Keratinocyte (primary cell): ENCODE results near the gene ARID1B. TPM values are rescaled to one million over a fixed set of nuclear protein-coding genes. Genes with fewer than 3 reads are reported as not detected.

Experiments
- DNase-seq: peaks from one replicate; pipeline ENCODE4 v3.0.0-alpha.2; 2011; ENCODE audit warnings: low read depth, missing footprints, low spot score
- FAIRE-seq: peaks from 2 replicates; lab custom pipeline; 2011; peaks lifted over from hg19 to GRCh38; lab: Jason Lieb, UNC
- H2AFZ ChIP-seq: 2 replicates; pipeline ENCODE4 v1.6.0; 2012; ENCODE audit warnings: low read length, control low read depth, inconsistent platforms; ENCODE audit not compliant: control insufficient read depth
- H3K27ac ChIP-seq: 2 replicates; pipeline ENCODE4 v1.5.1; 2011; ENCODE audit warnings: low read length; ENCODE audit not compliant: control insufficient read depth, insufficient read depth
- H3K27me3 ChIP-seq: 3 replicates; pipeline ENCODE4 v1.6.0; 2011; ENCODE audit warnings: low read length; ENCODE audit not compliant: control insufficient read depth, insufficient read depth; ENCODE audit errors: extremely low read depth
- H3K36me3 ChIP-seq, 2 experiments: 2 replicates in 1 of 2; 3 replicates in 1 of 2; pipeline ENCODE4 v1.5.1; 2011; ENCODE audit warnings: low read length in 2 of 2, mild to moderate bottlenecking in 1 of 2; ENCODE audit not compliant: control insufficient read depth in 2 of 2, insufficient read depth in 2 of 2; ENCODE audit errors: extremely low read depth in 1 of 2
- H3K4me1 ChIP-seq: 3 replicates; pipeline ENCODE4 v1.5.1; 2011; ENCODE audit warnings: low read length; ENCODE audit not compliant: control insufficient read depth, insufficient read depth; ENCODE audit errors: extremely low read depth
- H3K4me2 ChIP-seq: 3 replicates; pipeline ENCODE4 v1.6.0; 2011; ENCODE audit warnings: low read depth, low read length; ENCODE audit not compliant: control insufficient read depth, insufficient read depth; ENCODE audit errors: extremely low read depth
- H3K4me3 ChIP-seq, 3 experiments: fragments of 200-600 bp in 1 of 3; sonication (generic) in 1 of 3; 2 replicates in 2 of 3; 3 replicates in 1 of 3; pipeline ENCODE4 v1.5.1; 2011 to 2016; ENCODE audit warnings: low read length in 3 of 3, mild to moderate bottlenecking in 3 of 3, control low read depth in 2 of 3, inconsistent platforms in 1 of 3, low read depth in 1 of 3, mixed read lengths in 1 of 3, mixed run types in 1 of 3, moderate library complexity in 1 of 3; ENCODE audit not compliant: control insufficient read depth in 2 of 3, insufficient read depth in 2 of 3; ENCODE audit errors: extremely low read depth in 1 of 3
- H3K79me2 ChIP-seq: 2 replicates; pipeline ENCODE4 v1.6.0; 2012; ENCODE audit warnings: low read length; ENCODE audit not compliant: control insufficient read depth, insufficient read depth
- H3K9ac ChIP-seq: 3 replicates; pipeline ENCODE4 v1.6.0; 2011; ENCODE audit warnings: low read length; ENCODE audit not compliant: control insufficient read depth, insufficient read depth; ENCODE audit errors: extremely low read depth
- H3K9me1 ChIP-seq: 3 replicates; pipeline ENCODE4 v1.6.0; 2011; ENCODE audit warnings: low read length; ENCODE audit not compliant: control insufficient read depth, insufficient read depth; ENCODE audit errors: extremely low read depth
- H3K9me3 ChIP-seq: 2 replicates; pipeline ENCODE4 v1.5.1; 2012; ENCODE audit warnings: low read depth, low read length; ENCODE audit not compliant: control insufficient read depth
- H4K20me1 ChIP-seq: 3 replicates; pipeline ENCODE4 v1.6.0; 2011; ENCODE audit warnings: low read length; ENCODE audit not compliant: control insufficient read depth, insufficient read depth; ENCODE audit errors: extremely low read depth
- EZH2 ChIP-seq: IDR thresholded peaks from one replicate; pipeline ENCODE4 v1.6.1; 2012; ENCODE audit warnings: inconsistent platforms, mild to moderate bottlenecking, low read length, moderate library complexity
- dilution Hi-C: fragments of 300-500 bp; cut with MboI; formaldehyde crosslinking; loops from one replicate; pipeline ENCODE4 v1.7.0; 2020; ENCODE audit warnings: low sequenced_read_pairs; ENCODE audit not compliant: extremely low pct_ligation_motif_present
- polyA plus RNA-seq, 5 experiments: library from polyadenylated mRNA; depleted of rRNA in 3 of 5; stranded (reverse) in 3 of 5; stranded (forward) in 1 of 5; unstranded in 1 of 5; fragments of >200 nt; gene quantifications; 1 replicate in 1 of 5; 2 replicates in 3 of 5; 3 replicates in 1 of 5; pipeline versions ENCODE4 v1.2.1 to v1.2.3, GENCODE V29; 2011 to 2012; ENCODE audit warnings: missing spikeins in 2 of 5, low read depth in 1 of 5, low replicate concordance in 1 of 5
- TF ChIP-seq, protein P1 (sequence below), 3 experiments: IDR thresholded peaks in 1 of 3; conservative IDR thresholded peaks in 1 of 3; optimal IDR thresholded peaks in 1 of 3; 2 replicates in 2 of 3; 3 replicates in 1 of 3; pipeline versions ENCODE3 to v1.5.1; 2011; ENCODE audit warnings: low read length in 3 of 3, mild to moderate bottlenecking in 3 of 3, moderate library complexity in 2 of 3, control low read depth in 1 of 3, inconsistent platforms in 1 of 3; ENCODE audit not compliant: insufficient read depth in 2 of 3; ENCODE audit errors: extremely low read depth in 1 of 3

The ARID1B gene
- polyA plus RNA-seq, 1 donor (not counting 4 experiments of a cell fraction or from before 2014, with no cell fraction given) = 14.9 TPM

DNA sequence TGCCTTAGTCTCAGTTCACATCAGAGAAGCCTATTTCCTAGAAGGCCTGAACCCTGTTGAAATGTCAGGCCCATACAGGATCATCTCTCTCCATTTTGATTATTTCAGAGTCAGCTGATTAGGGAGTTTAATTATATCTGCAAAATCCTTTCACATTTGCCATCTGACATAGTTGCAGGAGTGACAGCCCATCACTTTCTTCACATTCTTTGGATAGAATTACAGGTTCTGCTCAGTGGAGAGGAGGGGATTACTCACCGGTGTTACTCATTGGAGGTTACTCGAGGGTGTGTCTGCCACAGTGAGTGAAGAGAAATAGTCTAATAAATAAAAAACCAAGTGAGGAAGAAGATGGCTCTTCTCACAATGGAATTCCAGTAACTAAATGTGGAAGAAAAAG is 329.3 kb downstream of the ARID1B start:
- H3K9me1 ChIP-seq = no peaks in the 10 kb centered on the region
- peaks cover 32% of the 10 kb centered on the region for H3K4me1 ChIP-seq
- H3K4me3 ChIP-seq = no peak overlapping the region
- H3K79me2 ChIP-seq = no peaks in the 10 kb centered on the region
- FAIRE-seq = peak; percentile 59
- H3K27ac ChIP-seq = peak overlapping the region; percentile 73
- H3K9me3 ChIP-seq = no peaks in the 10 kb centered on the region
- peak; percentile 45 for DNase-seq
- TF ChIP-seq, protein P1, sequence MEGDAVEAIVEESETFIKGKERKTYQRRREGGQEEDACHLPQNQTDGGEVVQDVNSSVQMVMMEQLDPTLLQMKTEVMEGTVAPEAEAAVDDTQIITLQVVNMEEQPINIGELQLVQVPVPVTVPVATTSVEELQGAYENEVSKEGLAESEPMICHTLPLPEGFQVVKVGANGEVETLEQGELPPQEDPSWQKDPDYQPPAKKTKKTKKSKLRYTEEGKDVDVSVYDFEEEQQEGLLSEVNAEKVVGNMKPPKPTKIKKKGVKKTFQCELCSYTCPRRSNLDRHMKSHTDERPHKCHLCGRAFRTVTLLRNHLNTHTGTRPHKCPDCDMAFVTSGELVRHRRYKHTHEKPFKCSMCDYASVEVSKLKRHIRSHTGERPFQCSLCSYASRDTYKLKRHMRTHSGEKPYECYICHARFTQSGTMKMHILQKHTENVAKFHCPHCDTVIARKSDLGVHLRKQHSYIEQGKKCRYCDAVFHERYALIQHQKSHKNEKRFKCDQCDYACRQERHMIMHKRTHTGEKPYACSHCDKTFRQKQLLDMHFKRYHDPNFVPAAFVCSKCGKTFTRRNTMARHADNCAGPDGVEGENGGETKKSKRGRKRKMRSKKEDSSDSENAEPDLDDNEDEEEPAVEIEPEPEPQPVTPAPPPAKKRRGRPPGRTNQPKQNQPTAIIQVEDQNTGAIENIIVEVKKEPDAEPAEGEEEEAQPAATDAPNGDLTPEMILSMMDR (optimal IDR thresholded peaks at IDR 0.05 in 1 of 3, IDR thresholded peaks at IDR 0.05 in 1 of 3, conservative IDR thresholded peaks at IDR 0.05 in 1 of 3; ENCODE audit: extremely low read depth in 1 of 3, insufficient read depth in 2 of 3, low read length in 3 of 3) = no peak
- TF ChIP-seq EZH2 = no peak
- H4K20me1 ChIP-seq = no peaks in the 10 kb centered on the region
- H3K27me3 ChIP-seq = no peaks in the 10 kb centered on the region
- H3K9ac ChIP-seq = no peak overlapping the region
- no peak overlapping the region for H2AFZ ChIP-seq
- H3K4me2 ChIP-seq = no peak overlapping the region
- dilution Hi-C loops = no loop called here
- H3K36me3 ChIP-seq = peaks cover 0 to 3% of the 10 kb centered on the region in 2 experiments

DNA sequence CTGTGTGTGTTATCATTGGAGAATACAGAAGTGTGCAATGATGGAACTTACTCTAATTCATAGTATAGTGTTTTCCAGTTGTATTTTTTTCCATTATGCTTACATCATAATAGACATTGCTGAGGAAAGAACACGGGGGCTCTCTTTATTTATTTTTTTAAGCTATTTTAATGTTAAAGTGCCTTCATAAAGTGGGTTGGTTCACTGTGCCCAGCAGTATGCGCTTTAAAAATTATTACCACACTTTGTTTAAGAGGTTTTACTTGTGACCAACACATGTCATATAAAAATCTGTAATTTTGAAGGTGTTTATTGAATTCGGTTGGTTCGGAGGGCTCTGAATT is 330.4 kb downstream of the ARID1B start:
- Histone ChIP-seq H3K36me3 (peaks cover 0 to 3% of the 10 kb centered on the region in 2 experiments), H2AFZ (no peak overlapping the region), H3K9me3 (no peaks in the 10 kb centered on the region), H3K4me1 (peaks cover 32% of the 10 kb centered on the region), H3K27me3 (no peaks in the 10 kb centered on the region), H3K4me2 (no peak overlapping the region), H3K4me3 (no peak overlapping the region), H3K9me1 (no peaks in the 10 kb centered on the region), H3K9ac (no peak overlapping the region), H4K20me1 (no peaks in the 10 kb centered on the region), H3K79me2 (no peaks in the 10 kb centered on the region), H3K27ac (peak overlapping the region; percentile 73)
- dilution Hi-C loops = no loop called here
- FAIRE-seq = no peak
- DNase-seq = no peak
- no peak for TF ChIP-seq EZH2
- TF ChIP-seq, protein P1 (optimal IDR thresholded peaks at IDR 0.05 in 1 of 3, IDR thresholded peaks at IDR 0.05 in 1 of 3, conservative IDR thresholded peaks at IDR 0.05 in 1 of 3; ENCODE audit: extremely low read depth in 1 of 3, insufficient read depth in 2 of 3, low read length in 3 of 3) = no peak
